Subcutaneous abdominal adipose tissue (tissue), 5 donors: ENCODE results near the gene GLS.
A peak's percentile ranks its signal among the peaks of the same experiment; 100 is the strongest.
"Not testable (repeated sequence)": the region's sequence is repeated elsewhere in the genome, so short reads cannot be mapped to it uniquely, and the experiment has no call there.

Experiments
- H3K27ac ChIP-seq: one replicate; pipeline ENCODE4 v1.7.0; 2013; ENCODE audit warnings: low read depth, mild to moderate bottlenecking, inconsistent platforms, low read length, moderate library complexity
- H3K27me3 ChIP-seq, 5 donors: one replicate each; pipeline ENCODE4 v1.7.0; 2013; ENCODE audit warnings: low read length in 5 of 5, inconsistent platforms in 1 of 5; ENCODE audit not compliant: control insufficient read depth in 5 of 5, insufficient read depth in 4 of 5
- H3K36me3 ChIP-seq, 5 donors: one replicate each; pipeline ENCODE4 v1.7.0; 2013; ENCODE audit warnings: low read length in 5 of 5; ENCODE audit not compliant: control insufficient read depth in 5 of 5, insufficient read depth in 5 of 5
- H3K4me1 ChIP-seq, 5 donors: one replicate each; pipeline ENCODE4 v1.7.0; 2013; ENCODE audit warnings: low read length in 5 of 5, mild to moderate bottlenecking in 3 of 5, moderate library complexity in 1 of 5; ENCODE audit not compliant: control insufficient read depth in 5 of 5, insufficient read depth in 5 of 5
- H3K4me3 ChIP-seq, 5 donors: one replicate each; pipeline ENCODE4 v1.7.0; 2013; ENCODE audit warnings: low read length in 5 of 5, low read depth in 1 of 5
- H3K9ac ChIP-seq, 5 donors: one replicate each; pipeline ENCODE4 v1.7.0; 2013; ENCODE audit warnings: low read length in 5 of 5, mild to moderate bottlenecking in 4 of 5, moderate library complexity in 3 of 5
- H3K9me3 ChIP-seq, 5 donors: one replicate each; pipeline ENCODE4 v1.7.0; 2013; ENCODE audit warnings: low read length in 5 of 5; ENCODE audit not compliant: control insufficient read depth in 5 of 5
- donor health status: healthy.
- donor health status: healthy.
- donor health status: healthy.
- donor health status: healthy.
- donor health status: healthy.

The GLS gene

GRCh38 chr2:190882411-190882766 is 1.8 kb downstream of the GLS start:
- Histone ChIP-seq H3K9ac (peak overlapping the region; percentile 53 to 94 (median 90)), H3K4me3 (peak overlapping the region; percentile 76 to 99 (median 92)), H3K4me1 (peaks cover 3 to 53% (median 46%) of the 10 kb centered on the region in 5 donors), H3K27ac (peak overlapping the region; percentile 96), H3K36me3 (no peaks in the 10 kb centered on the region), H3K9me3 (no peaks in the 10 kb centered on the region), H3K27me3 (no peaks in the 10 kb centered on the region)

- Histone ChIP-seq H3K9ac (peak overlapping the region; percentile 53 to 94 (median 90)), H3K27me3 (no peaks in the 10 kb centered on the region), H3K9me3 (no peaks in the 10 kb centered on the region), H3K4me3 (peak overlapping the region; percentile 76 to 99 (median 92)), H3K36me3 (no peaks in the 10 kb centered on the region), H3K27ac (peak overlapping the region; percentile 96), H3K4me1 (peaks cover 3 to 59% (median 49%) of the 10 kb centered on the region in 5 donors)
Measured at GRCh38 chr2:190882856-190883582, 2.4 kb downstream of the GLS start.

GRCh38 chr2:190885844-190886243 is 5.2 kb downstream of the GLS start:
- not testable (repeated sequence) for H3K36me3 ChIP-seq, H3K9me3 ChIP-seq, H3K27me3 ChIP-seq, H3K9ac ChIP-seq, H3K4me3 ChIP-seq, H3K27ac ChIP-seq
- H3K4me1 ChIP-seq: peaks cover 3 to 65% (median 50%) of the 10 kb centered on the region in 5 donors

- Histone ChIP-seq H3K4me1 (peaks cover 3 to 67% (median 50%) of the 10 kb centered on the region in 5 donors), H3K9ac (no peak overlapping the region), H3K27me3 (no peaks in the 10 kb centered on the region), H3K27ac (no peak overlapping the region), H3K9me3 (no peaks in the 10 kb centered on the region), H3K4me3 (no peak overlapping the region), H3K36me3 (no peaks in the 10 kb centered on the region)
Measured at GRCh38 chr2:190887089-190887488, 6.5 kb downstream of the GLS start.

- Histone ChIP-seq H3K27ac (no peak overlapping the region), H3K4me3 (no peak overlapping the region)
Measured at GRCh38 chr2:190888449-190888848, 7.8 kb downstream of the GLS start.

GRCh38 chr2:190889175-190889943 is 8.7 kb downstream of the GLS start:
- H3K27me3 ChIP-seq: no peaks in the 10 kb centered on the region
- H3K27ac ChIP-seq: no peak overlapping the region
- H3K9me3 ChIP-seq: no peaks in the 10 kb centered on the region
- H3K4me1 ChIP-seq: peaks cover 0 to 59% (median 35%) of the 10 kb centered on the region in 5 donors
- H3K9ac ChIP-seq: no peak overlapping the region
- H3K4me3 ChIP-seq: no peak overlapping the region
- H3K36me3 ChIP-seq: no peaks in the 10 kb centered on the region

More at GRCh38 chr2:190888449-190888848, 7.8 kb downstream of the GLS start:
- H3K9ac ChIP-seq: no peak overlapping the region
- peaks cover 3 to 66% (median 44%) of the 10 kb centered on the region in 5 donors for H3K4me1 ChIP-seq
- no peaks in the 10 kb centered on the region for H3K36me3 ChIP-seq
- H3K9me3 ChIP-seq: no peaks in the 10 kb centered on the region
- no peaks in the 10 kb centered on the region for H3K27me3 ChIP-seq

GRCh38 chr2:190891372-190891771 is 10.8 kb downstream of the GLS start:
- Histone ChIP-seq H3K9me3 (no peaks in the 10 kb centered on the region), H3K9ac (no peak overlapping the region), H3K4me3 (no peak overlapping the region), H3K36me3 (peaks cover 6 to 12% (median 7%) of the 10 kb centered on the region in 5 donors), H3K27me3 (no peaks in the 10 kb centered on the region), H3K4me1 (peaks cover 0 to 43% (median 30%) of the 10 kb centered on the region in 5 donors), H3K27ac (peak overlapping the region; percentile 18)

- H3K27ac ChIP-seq: no peak overlapping the region
- no peak overlapping the region for H3K9ac ChIP-seq
- peaks cover 0 to 42% (median 28%) of the 10 kb centered on the region in 5 donors for H3K4me1 ChIP-seq
Measured at GRCh38 chr2:190891889-190892288, 11.3 kb downstream of the GLS start.

GRCh38 chr2:190893157-190893556 is 12.5 kb downstream of the GLS start:
- H3K27me3 ChIP-seq: no peaks in the 10 kb centered on the region
- peaks cover 0 to 29% (median 16%) of the 10 kb centered on the region in 5 donors for H3K4me1 ChIP-seq
- peaks cover 11 to 19% (median 15%) of the 10 kb centered on the region in 5 donors for H3K36me3 ChIP-seq
- H3K27ac ChIP-seq: no peak overlapping the region
- no peak overlapping the region for H3K9ac ChIP-seq
- no peak overlapping the region for H3K4me3 ChIP-seq
- H3K9me3 ChIP-seq: no peaks in the 10 kb centered on the region

More at GRCh38 chr2:190891889-190892288, 11.3 kb downstream of the GLS start:
- H3K9me3 ChIP-seq: no peaks in the 10 kb centered on the region
- H3K4me3 ChIP-seq: no peak overlapping the region
- peaks cover 11 to 17% (median 13%) of the 10 kb centered on the region in 5 donors for H3K36me3 ChIP-seq
- no peaks in the 10 kb centered on the region for H3K27me3 ChIP-seq

- no peak overlapping the region for H3K9ac ChIP-seq
- H3K27ac ChIP-seq: no peak overlapping the region
- no peak overlapping the region for H3K4me3 ChIP-seq
- no peaks in the 10 kb centered on the region for H3K9me3 ChIP-seq
- peaks cover 0 to 20% (median 6%) of the 10 kb centered on the region in 5 donors for H3K4me1 ChIP-seq
- peaks cover 14 to 32% (median 27%) of the 10 kb centered on the region in 5 donors for H3K36me3 ChIP-seq
- no peaks in the 10 kb centered on the region for H3K27me3 ChIP-seq
Measured at GRCh38 chr2:190896477-190896876, 15.9 kb downstream of the GLS start.
